GM12878 (cell line): ENCODE data around the gene RPS6KA5. TPM values are rescaled to one million over a fixed set of nuclear protein-coding genes. Genes with fewer than 3 reads are reported as not detected.

Experiments
- ATAC-seq: fragments of 200-7000 bp; cut with Tn5 transposase; 3 replicates; pipeline ENCODE4 v1.9.1; 2020; ENCODE audit warnings: mild to moderate bottlenecking, moderate library complexity
- BruUV-seq: library from RNA; stranded (reverse); fragments of 400-500 nt; replicated peaks from 2 replicates; lab custom pipeline; 2021; lab: Mats Ljungman, UMichigan
- CTCF ChIA-PET: fragments of 300-600 bp; sonication (Branson Sonifier 250); formaldehyde crosslinking; extraction: SDS; loops from one replicate; lab custom pipeline; 2021; ENCODE audit warnings: inconsistent platforms; lab: Yijun Ruan, JAX
- POLR2A ChIA-PET: fragments of 350-600 bp; formaldehyde crosslinking; extraction: SDS; loops from one replicate; lab custom pipeline; 2021; ENCODE audit warnings: inconsistent platforms; lab: Charles Lee
- RAD21 ChIA-PET: fragments of 300-600 bp; sonication (Branson Sonifier 250); formaldehyde crosslinking; loops from one replicate; lab custom pipeline; 2023; ENCODE audit warnings: antibody characterized with exemption; ENCODE audit not compliant: unreplicated experiment; lab: Charles Lee
- SMC1A ChIA-PET: fragments of 300-600 bp; sonication (Branson Sonifier 250); formaldehyde crosslinking; loops from one replicate; lab custom pipeline; 2023; ENCODE audit not compliant: unreplicated experiment, uncharacterized antibody; lab: Charles Lee
- DNase-seq: peaks from one replicate; pipeline ENCODE4 v3.0.0-alpha.2; 2011; ENCODE audit warnings: low read depth, low spot score
- FAIRE-seq: peaks from 3 replicates; lab custom pipeline; 2011; peaks lifted over from hg19 to GRCh38; lab: Jason Lieb, UNC
- H2AFZ ChIP-seq: 2 replicates; pipeline ENCODE4 v1.6.0; 2011; ENCODE audit warnings: low read depth, low read length, control low read depth; ENCODE audit not compliant: control insufficient read depth
- H3K27ac ChIP-seq: 2 replicates; pipeline ENCODE4 v1.5.1; 2011; ENCODE audit warnings: control low read depth; ENCODE audit not compliant: control insufficient read depth, insufficient read depth
- H3K27me3 ChIP-seq, 2 experiments: replicated peaks in 1 of 2; 2 replicates each; pipeline versions ENCODE4 v1.6.0 to v1.6.1; 2011; ENCODE audit warnings: low read length in 1 of 2; ENCODE audit not compliant: control insufficient read depth in 2 of 2, insufficient read depth in 2 of 2
- H3K36me3 ChIP-seq, 2 experiments: 2 replicates each; pipeline ENCODE4 v1.5.1; 2011; ENCODE audit warnings: low read length in 1 of 2; ENCODE audit not compliant: control insufficient read depth in 2 of 2, insufficient read depth in 2 of 2
- H3K4me1 ChIP-seq: 2 replicates; pipeline ENCODE4 v1.6.1; 2011; ENCODE audit warnings: mild to moderate bottlenecking, low read length, moderate library complexity, mixed read lengths; ENCODE audit not compliant: control insufficient read depth, insufficient read depth
- H3K4me2 ChIP-seq: 2 replicates; pipeline ENCODE4 v1.6.0; 2011; ENCODE audit warnings: control low read depth; ENCODE audit not compliant: control insufficient read depth, insufficient read depth
- H3K4me3 ChIP-seq: fragments of 200-600 bp; sonication (generic); 2 replicates; pipeline ENCODE4 v1.5.1; 2016
- H3K79me2 ChIP-seq: 2 replicates; pipeline ENCODE4 v1.6.0; 2011; ENCODE audit warnings: low read length; ENCODE audit not compliant: control insufficient read depth, insufficient read depth
- H3K9ac ChIP-seq: 2 replicates; pipeline ENCODE4 v1.8.0; 2011; ENCODE audit warnings: low read length, control low read depth, mixed read lengths; ENCODE audit not compliant: control insufficient read depth, insufficient read depth
- H3K9me3 ChIP-seq: replicated peaks from 3 replicates; pipeline ENCODE4 v1.5.1; 2011; ENCODE audit warnings: mild to moderate bottlenecking, low read length; ENCODE audit not compliant: control insufficient read depth, insufficient read depth
- H4K20me1 ChIP-seq: 2 replicates; pipeline ENCODE4 v1.6.0; 2011; ENCODE audit not compliant: control insufficient read depth, insufficient read depth
- CHD2 ChIP-seq: IDR thresholded peaks from 2 replicates; pipeline ENCODE4 v1.6.1; 2011; ENCODE audit warnings: low read depth, low read length, improper control_type of control experiment, borderline replicate concordance
- CREB1 ChIP-seq: IDR thresholded peaks from 2 replicates; pipeline ENCODE4 v1.6.1; 2012; ENCODE audit warnings: low read depth, mild to moderate bottlenecking, inconsistent platforms
- CTCF ChIP-seq, 3 experiments: IDR thresholded peaks in 2 of 3; conservative IDR thresholded peaks in 1 of 3; 2 replicates each; pipeline ENCODE4 v1.5.1; 2011; ENCODE audit warnings: low read depth in 3 of 3, low read length in 3 of 3, mild to moderate bottlenecking in 3 of 3, control low read depth in 2 of 3, moderate library complexity in 2 of 3, inconsistent platforms in 1 of 3, mixed read lengths in 1 of 3; ENCODE audit not compliant: control insufficient read depth in 2 of 3, insufficient read depth in 1 of 3; ENCODE audit errors: extremely low read depth in 1 of 3
- ESRRA ChIP-seq: IDR thresholded peaks from 2 replicates; pipeline ENCODE4 v1.6.1; 2012; ENCODE audit warnings: mild to moderate bottlenecking, low read length, improper control_type of control experiment
- KAT2A ChIP-seq: conservative IDR thresholded peaks from 2 replicates; pipeline ENCODE4 v1.6.1; 2011; ENCODE audit warnings: low read depth, low read length; ENCODE audit not compliant: control insufficient read depth
- NFYB ChIP-seq: IDR thresholded peaks from 2 replicates; pipeline ENCODE4 v1.6.1; 2011; ENCODE audit warnings: low read depth, mild to moderate bottlenecking, low read length, improper control_type of control experiment, moderate library complexity; ENCODE audit not compliant: insufficient read depth
- NR2C1 ChIP-seq: fragments of 450-650 bp; IDR thresholded peaks from 2 replicates; pipeline ENCODE4 v1.6.1; 2017; ENCODE audit warnings: antibody characterized with exemption, mild to moderate bottlenecking, moderate library complexity
- POU2F2 ChIP-seq: IDR thresholded peaks from 3 replicates; pipeline ENCODE4 v1.6.1; 2011; ENCODE audit warnings: low read depth, mild to moderate bottlenecking, low read length, borderline replicate concordance
- RAD51 ChIP-seq: fragments of 450-650 bp; IDR thresholded peaks from 2 replicates; pipeline ENCODE4 v1.6.1; 2016; ENCODE audit warnings: moderate library complexity, mild to moderate bottlenecking, inconsistent platforms
- SIX5 ChIP-seq: IDR thresholded peaks from 2 replicates; pipeline ENCODE4 v1.6.1; 2011; ENCODE audit warnings: mild to moderate bottlenecking, low read depth, low read length, moderate library complexity; ENCODE audit not compliant: severe bottlenecking
- SRF ChIP-seq, 2 experiments: IDR thresholded peaks; 2 replicates each; pipeline ENCODE4 v1.6.1; 2011; ENCODE audit warnings: low read depth in 2 of 2, low read length in 2 of 2, mild to moderate bottlenecking in 1 of 2, moderate library complexity in 1 of 2
- TCF7 ChIP-seq: IDR thresholded peaks from 2 replicates; pipeline ENCODE4 v1.6.1; 2014; ENCODE audit warnings: antibody characterized with exemption, borderline replicate concordance
- ZNF592 ChIP-seq: fragments of 450-650 bp; IDR thresholded peaks from 2 replicates; pipeline ENCODE4 v1.6.1; 2017; ENCODE audit warnings: mild to moderate bottlenecking, moderate library complexity
- ZZZ3 ChIP-seq: IDR thresholded peaks from 2 replicates; pipeline ENCODE4 v1.6.1; 2011; ENCODE audit warnings: low read depth; ENCODE audit not compliant: control insufficient read depth, insufficient read length
- WGBS: methylation state at CpG from one replicate; pipeline ENCODE4 v1.1.6; 2016; ENCODE audit warnings: low lambda C conversion rate; ENCODE audit not compliant: insufficient replicate concordance, insufficient coverage; ENCODE audit errors: missing lambda C conversion rate; 5-methylcytosine and 5-hydroxymethylcytosine counted together
- in situ Hi-C: fragments of 300-500 bp; cut with MboI; formaldehyde crosslinking; loops from 9 replicates; pipeline ENCODE4 v1.14.3; 2018; ENCODE audit warnings: mixed read lengths
- intact Hi-C: fragments of 100-400 bp; cut with micrococcal nuclease; formaldehyde crosslinking; loops from one replicate; pipeline ENCODE4 v1.14.2; 2022; ENCODE audit not compliant: unreplicated experiment
- polyA plus RNA-seq, 11 experiments: library from polyadenylated mRNA; depleted of rRNA in 4 of 11; unstranded in 6 of 11; stranded (reverse) in 5 of 11; fragments of >200 nt; fragmentation: Nextera tagmentation in 4 of 11; fragmentation: Illumina TruSeq in 1 of 11; extraction: Ambion mirVana in 4 of 11; extraction: Trizol in 1 of 11; gene quantifications; 1 replicate in 1 of 11; 2 replicates in 10 of 11; pipeline versions ENCODE4 v1.2.1 to v1.2.3, GENCODE V29; 2011 to 2016; ENCODE audit warnings: inconsistent platforms in 2 of 11, missing spikeins in 2 of 11, low read depth in 1 of 11
- total RNA-seq, 4 experiments: library from RNA; depleted of rRNA in 3 of 4; stranded (reverse); fragments of >200 nt in 3 of 4; fragmentation: Illumina TruSeq in 1 of 4; extraction: Trizol in 1 of 4; gene quantifications; 2 replicates each; pipeline versions ENCODE4 v1.2.1 to v1.2.3, GENCODE V29; 2013 to 2021
- TF ChIP-seq, protein P1 (sequence below): fragments of 450-650 bp; IDR thresholded peaks from 2 replicates; pipeline ENCODE4 v1.6.1; 2016; ENCODE audit warnings: mild to moderate bottlenecking

Gene RPS6KA5
- total and polyA plus RNA-seq, 10 of the 15 experiments (the other 5 are each of a cell fraction or from before 2014, with no cell fraction given), result 1.4 to 7.0 (median 3.7) TPM

- no peak for TF ChIP-seq ZZZ3
- TF ChIP-seq POU2F2, result no peak
- no peak for TF ChIP-seq CREB1
- TF ChIP-seq ESRRA, result no peak
- TF ChIP-seq, protein P1, sequence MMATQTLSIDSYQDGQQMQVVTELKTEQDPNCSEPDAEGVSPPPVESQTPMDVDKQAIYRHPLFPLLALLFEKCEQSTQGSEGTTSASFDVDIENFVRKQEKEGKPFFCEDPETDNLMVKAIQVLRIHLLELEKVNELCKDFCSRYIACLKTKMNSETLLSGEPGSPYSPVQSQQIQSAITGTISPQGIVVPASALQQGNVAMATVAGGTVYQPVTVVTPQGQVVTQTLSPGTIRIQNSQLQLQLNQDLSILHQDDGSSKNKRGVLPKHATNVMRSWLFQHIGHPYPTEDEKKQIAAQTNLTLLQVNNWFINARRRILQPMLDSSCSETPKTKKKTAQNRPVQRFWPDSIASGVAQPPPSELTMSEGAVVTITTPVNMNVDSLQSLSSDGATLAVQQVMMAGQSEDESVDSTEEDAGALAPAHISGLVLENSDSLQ, result no peak
- no peak for TF ChIP-seq CTCF (IDR thresholded peaks at IDR 0.05 in 2 of 3, conservative IDR thresholded peaks at IDR 0.05 in 1 of 3; ENCODE audit: control insufficient read depth in 2 of 3, extremely low read depth in 1 of 3, insufficient read depth in 1 of 3, low read depth in 3 of 3, low read length in 3 of 3)
- TF ChIP-seq TCF7, result no peak
- no peak for TF ChIP-seq CHD2
- TF ChIP-seq, all 136 proteins: peak for 0
These were observed 11.8 kb downstream of the RPS6KA5 start (continued) for GRCh38 chr14:91048676-91049075.

DNA sequence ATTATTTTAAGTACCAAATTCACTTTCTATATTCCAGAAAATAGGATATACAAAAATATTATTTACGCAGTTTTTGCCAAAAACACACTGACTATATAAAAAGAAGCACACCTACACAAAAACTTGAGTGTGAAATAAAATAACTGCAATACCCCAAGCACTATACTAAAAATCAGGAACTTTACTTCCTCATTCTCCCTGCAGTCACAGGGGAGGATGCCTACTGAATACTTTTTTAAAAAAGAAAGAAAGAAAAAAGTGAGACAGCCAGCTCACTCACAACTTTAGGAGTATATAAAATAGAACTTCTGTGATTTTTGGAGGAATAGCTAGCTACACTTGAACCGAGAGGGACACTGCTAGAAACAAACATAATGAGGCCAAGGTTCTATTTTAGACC lies 12.2 kb downstream of the RPS6KA5 start:
- H3K27me3 ChIP-seq, result no peaks in the 10 kb centered on the region
- intact Hi-C loops (no loop called here), in situ Hi-C loops (no loop called here)
- H3K4me2 ChIP-seq, result no peak overlapping the region
- H2AFZ ChIP-seq, result no peak overlapping the region
- ATAC-seq (no peak), DNase-seq (no peak), FAIRE-seq (no peak)
- no peaks in the 10 kb centered on the region for H3K79me2 ChIP-seq
- H3K9ac ChIP-seq, result no peak overlapping the region
- no peaks in the 10 kb centered on the region for H4K20me1 ChIP-seq
- BruUV-seq, result no TSS peak
- CTCF ChIA-PET, result interaction anchor here (0.6 to 2.2 kb wide), 4 partner anchors 10 to 145 kb away, joined by 3 to 10 read pairs (median 6); no protein-coding TSS in a partner anchor
- no peak overlapping the region for H3K4me3 ChIP-seq
- SMC1A ChIA-PET, result interaction anchor here (0.9 to 2.4 kb wide), 8 partner anchors 9 to 125 kb away, joined by 3 to 16 read pairs (median 4); no protein-coding TSS in a partner anchor
- no peaks in the 10 kb centered on the region for H3K4me1 ChIP-seq
- 89% methylated on average over 2 of the region's 2 CpGs for WGBS
- RAD21 ChIA-PET, result interaction anchor here (0.7 to 2.4 kb wide), 5 partner anchors 10 to 147 kb away, joined by 3 to 7 read pairs (median 3); partner anchors contain the start of gene RPS6KA5
- H3K9me3 ChIP-seq, result no peaks in the 10 kb centered on the region
- POLR2A ChIA-PET, result interaction anchor here (1.1 kb wide), 1 partner anchor 10 kb away, joined by 3 read pairs; no protein-coding TSS in a partner anchor
- H3K27ac ChIP-seq, result no peak overlapping the region
- no peaks in the 10 kb centered on the region for H3K36me3 ChIP-seq
- TF ChIP-seq SIX5 (no peak), ZNF592 (no peak), NR2C1 (no peak), NFYB (no peak), KAT2A (no peak), RAD51 (no peak), SRF (IDR thresholded peaks at IDR 0.05; ENCODE audit: low read depth in 2 of 2, low read length in 2 of 2) (no peak)
